GM10248 (cell line): ENCODE data around the gene OIT3.

ENCODE experiments used
- CTCF ChIA-PET: fragments of 300-600 bp; sonication (Branson Sonifier 250); formaldehyde crosslinking; extraction: SDS; loops from one replicate; lab custom pipeline; 2021; ENCODE audit warnings: antibody characterized with exemption; lab: Yijun Ruan, JAX
- POLR2A ChIA-PET: fragments of 350-650 bp; sonication (Branson Sonifier 250); formaldehyde crosslinking; extraction: SDS; loops from one replicate; lab custom pipeline; 2020; ENCODE audit warnings: antibody characterized with exemption; lab: Yijun Ruan, JAX
- DNase-seq: peaks from one replicate; pipeline ENCODE4 v3.0.0; 2012; ENCODE audit errors: extremely low spot score
- TF ChIP-seq, protein P1 (sequence below): IDR thresholded peaks from 2 replicates; pipeline ENCODE4 v1.5.1; 2012; ENCODE audit warnings: mild to moderate bottlenecking, low read depth; ENCODE audit errors: extremely low read depth, missing control alignments, control extremely low read depth

The OIT3 gene

GRCh38 chr10:72935361-72935760 is 41.8 kb downstream of the OIT3 start:
- POLR2A ChIA-PET = no interaction called here
- TF ChIP-seq, protein P1, sequence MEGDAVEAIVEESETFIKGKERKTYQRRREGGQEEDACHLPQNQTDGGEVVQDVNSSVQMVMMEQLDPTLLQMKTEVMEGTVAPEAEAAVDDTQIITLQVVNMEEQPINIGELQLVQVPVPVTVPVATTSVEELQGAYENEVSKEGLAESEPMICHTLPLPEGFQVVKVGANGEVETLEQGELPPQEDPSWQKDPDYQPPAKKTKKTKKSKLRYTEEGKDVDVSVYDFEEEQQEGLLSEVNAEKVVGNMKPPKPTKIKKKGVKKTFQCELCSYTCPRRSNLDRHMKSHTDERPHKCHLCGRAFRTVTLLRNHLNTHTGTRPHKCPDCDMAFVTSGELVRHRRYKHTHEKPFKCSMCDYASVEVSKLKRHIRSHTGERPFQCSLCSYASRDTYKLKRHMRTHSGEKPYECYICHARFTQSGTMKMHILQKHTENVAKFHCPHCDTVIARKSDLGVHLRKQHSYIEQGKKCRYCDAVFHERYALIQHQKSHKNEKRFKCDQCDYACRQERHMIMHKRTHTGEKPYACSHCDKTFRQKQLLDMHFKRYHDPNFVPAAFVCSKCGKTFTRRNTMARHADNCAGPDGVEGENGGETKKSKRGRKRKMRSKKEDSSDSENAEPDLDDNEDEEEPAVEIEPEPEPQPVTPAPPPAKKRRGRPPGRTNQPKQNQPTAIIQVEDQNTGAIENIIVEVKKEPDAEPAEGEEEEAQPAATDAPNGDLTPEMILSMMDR = no peak
- no peak for DNase-seq
- CTCF ChIA-PET = interaction anchor here (0.9 to 1.3 kb wide), 5 partner anchors 9 to 27 kb away, joined by 3 to 6 read pairs (median 3); partner anchors contain the start of gene PLA2G12B

- no peak for DNase-seq
- ChIA-PET CTCF (interaction anchor here (1.6 kb wide), 1 partner anchor 11 kb away, joined by 3 read pairs; the partner anchor contains the start of gene PLA2G12B), POLR2A (no interaction called here)
- TF ChIP-seq, protein P1 = no peak
These were observed 50.1 kb downstream of the OIT3 start for GRCh38 chr10:72943498-72944234.

DNA sequence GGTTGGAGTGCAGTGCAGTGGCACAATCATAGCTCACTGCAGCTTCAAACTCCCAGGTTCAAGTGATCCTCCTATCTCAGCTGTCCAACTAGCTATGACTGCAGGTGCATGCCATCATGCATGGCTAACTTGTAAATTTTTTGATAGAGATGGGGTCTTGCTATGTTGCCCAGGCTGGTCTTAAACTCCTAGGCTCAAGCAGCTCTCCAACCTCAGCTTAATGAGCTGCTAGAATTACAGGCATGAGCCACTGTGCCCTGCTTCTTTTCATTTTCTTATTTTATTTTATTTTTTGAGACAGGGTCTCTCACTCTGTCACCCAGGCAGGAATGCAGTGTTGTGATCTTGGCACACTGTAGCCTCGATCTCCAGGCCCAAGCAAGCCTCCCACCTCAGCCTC is 53.4 kb downstream of the OIT3 start:
- ChIA-PET CTCF (no interaction called here), POLR2A (no interaction called here)
- TF ChIP-seq, protein P1 = no peak
- DNase-seq = no peak

DNA sequence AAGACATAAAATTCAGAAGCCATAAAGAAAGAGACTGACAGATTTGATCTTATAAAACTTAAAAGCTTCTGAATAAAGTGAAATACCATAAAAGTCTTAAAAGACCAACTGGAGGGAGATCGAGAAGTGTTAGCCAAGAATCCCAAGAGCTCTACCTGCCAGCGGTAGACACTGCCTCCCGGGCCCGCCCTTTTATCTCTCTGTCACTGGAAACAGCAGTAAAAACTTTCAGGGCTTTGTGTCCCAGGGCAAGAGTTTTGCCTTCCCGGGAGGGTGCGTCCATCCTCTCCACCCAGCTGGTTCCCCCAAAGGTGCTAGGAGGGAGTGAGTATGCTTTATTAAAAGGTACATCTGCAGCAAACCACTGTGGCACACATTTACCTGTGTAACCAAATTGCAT is 55.2 kb downstream of the OIT3 start:
- ChIA-PET CTCF (interaction anchor here (1.4 kb wide), 1 partner anchor 10 kb away, joined by 3 read pairs; no protein-coding TSS in a partner anchor), POLR2A (no interaction called here)
- TF ChIP-seq, protein P1 = no peak
- DNase-seq = no peak

- no peak for DNase-seq
- TF ChIP-seq, protein P1 = no peak
- ChIA-PET POLR2A (no interaction called here), CTCF (no interaction called here)
These were observed 58.2 kb downstream of the OIT3 start for GRCh38 chr10:72951760-72952159.

- POLR2A ChIA-PET = no interaction called here
- no peak for DNase-seq
- CTCF ChIA-PET = no interaction called here
- TF ChIP-seq, protein P1 = no peak
These were observed 58.6 kb downstream of the OIT3 start for GRCh38 chr10:72952189-72952588.
